ENCODE measurements around the gene KATNBL1.

Gene KATNBL1

GRCh38 chr15:34101366-34102174 is 108.3 kb downstream of the KATNBL1 start, which contains the start of the genes EMC7 and PGBD4:
Gene EMC7 (minus strand): TSS chr15:34101862. CDS start chr15:34101839, 23 bp downstream.
Gene PGBD4 (plus strand): TSS chr15:34102083. CDS start chr15:34102532, 449 bp downstream.
- peak; percentile 89 for DNase-seq (ENCODE audit: low spot score)
- TF ChIP-seq CTCF (IDR thresholded peaks at IDR 0.05; ENCODE audit: extremely low read depth, missing control alignments) = no peak

- TF ChIP-seq CTCF (IDR thresholded peaks at IDR 0.05; ENCODE audit: extremely low read depth, missing control alignments) = no peak
- DNase-seq (ENCODE audit: low spot score) = no peak
Observed at GRCh38 chr15:34099914-34100313, 110.0 kb downstream of the KATNBL1 start.
